GM19351 (cell line): Measurements from ENCODE around the gene SEPTIN2.
A peak's percentile ranks its signal among the peaks of the same experiment; 100 is the strongest.
"Not testable (repeated sequence)": the region's sequence is repeated elsewhere in the genome, so short reads cannot be mapped to it uniquely, and the experiment has no call there.

Experiments used
- ATAC-seq: cut with Tn5 transposase; IDR thresholded peaks from one replicate; pipeline ENCODE4 v1.9.1; 2021; ENCODE audit warnings: mild to moderate bottlenecking, moderate library complexity; ENCODE audit not compliant: unreplicated experiment

The SEPTIN2 gene

DNA sequence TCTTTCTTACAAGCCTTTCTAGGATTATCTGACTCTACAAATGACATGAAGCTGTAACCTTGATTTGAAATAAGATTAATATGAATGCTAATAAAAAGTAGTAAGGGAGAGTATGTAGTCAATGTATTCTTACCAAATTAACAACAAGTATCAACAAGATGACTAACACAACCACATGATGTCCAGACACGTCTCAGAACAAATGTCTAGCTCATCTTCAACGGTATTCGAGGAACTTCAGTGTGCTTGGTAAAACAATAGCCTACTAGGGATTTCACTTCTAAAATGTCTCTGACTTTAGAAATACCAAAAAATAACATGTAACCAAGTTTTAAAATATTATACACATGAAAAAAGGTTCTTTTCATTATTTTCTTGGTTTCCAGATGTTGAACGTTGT lies 3.6 kb upstream of the SEPTIN2 start:
- no peak for ATAC-seq

DNA sequence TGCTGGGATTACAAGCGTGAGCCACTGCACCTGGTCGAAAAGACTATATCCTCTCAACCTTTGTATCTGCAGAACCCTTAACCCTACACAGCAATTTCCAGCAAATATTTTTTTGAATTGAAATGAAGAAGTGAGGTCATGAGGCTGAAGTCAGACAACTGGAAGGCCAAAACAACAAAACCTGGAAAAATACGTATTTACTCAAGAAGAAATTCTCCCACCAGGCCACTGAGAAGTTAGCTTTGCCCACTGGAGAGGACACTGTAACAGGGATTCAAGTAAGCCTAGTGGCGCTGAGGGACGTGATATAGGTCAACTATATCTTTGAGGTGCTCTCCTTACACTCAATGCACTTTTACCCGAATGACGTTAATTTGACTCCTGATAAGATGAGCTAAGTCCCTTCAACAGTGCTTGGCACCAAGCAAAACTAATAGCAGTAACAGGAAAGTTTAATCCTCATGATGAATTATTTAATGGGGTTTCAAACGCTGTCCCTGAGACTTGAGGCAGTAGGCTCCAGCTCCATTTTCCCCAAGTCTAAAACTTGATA lies 2.1 kb upstream of the SEPTIN2 start:
- no peak for ATAC-seq

DNA sequence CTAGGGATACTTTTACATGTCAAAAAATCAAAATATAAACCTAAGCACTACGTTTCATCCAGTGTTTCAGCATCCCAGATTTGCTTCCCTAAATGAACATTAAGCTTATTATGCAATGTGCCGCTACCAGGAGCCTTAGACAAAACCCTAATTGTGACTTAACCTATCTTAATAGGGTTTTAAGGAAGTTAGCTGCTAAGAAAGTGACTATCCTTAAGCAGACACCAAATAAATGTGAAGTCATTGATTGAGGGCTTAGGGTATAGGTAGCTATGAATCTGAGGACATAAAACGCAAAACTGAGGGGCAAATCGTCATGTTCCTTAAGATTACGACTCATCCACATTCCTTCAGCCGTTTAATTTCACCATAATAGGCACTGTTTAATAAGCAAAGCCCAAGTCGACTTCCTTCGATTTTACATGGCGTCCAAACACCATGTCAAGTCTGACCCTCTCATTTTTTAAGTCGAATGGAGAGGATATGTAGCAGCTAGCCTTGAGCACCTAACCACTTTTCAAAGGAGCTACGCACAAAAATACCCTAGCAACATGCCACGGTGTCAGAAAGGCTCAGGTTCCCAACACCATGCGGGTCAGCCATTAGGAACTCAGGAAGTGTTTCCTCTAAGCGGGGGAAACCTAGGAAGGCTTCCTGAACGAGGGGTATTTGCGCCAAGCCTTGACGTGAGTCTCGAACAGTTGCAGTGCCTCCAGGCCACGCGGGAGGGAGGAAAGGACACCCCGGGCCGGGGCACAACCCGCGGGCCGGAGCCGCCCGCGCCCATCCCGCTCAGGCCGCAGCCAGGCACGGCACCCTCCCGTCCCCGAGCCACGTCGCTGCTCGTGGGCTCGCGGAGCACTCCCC lies 1.3 kb upstream of the SEPTIN2 start:
- no peak for ATAC-seq

DNA sequence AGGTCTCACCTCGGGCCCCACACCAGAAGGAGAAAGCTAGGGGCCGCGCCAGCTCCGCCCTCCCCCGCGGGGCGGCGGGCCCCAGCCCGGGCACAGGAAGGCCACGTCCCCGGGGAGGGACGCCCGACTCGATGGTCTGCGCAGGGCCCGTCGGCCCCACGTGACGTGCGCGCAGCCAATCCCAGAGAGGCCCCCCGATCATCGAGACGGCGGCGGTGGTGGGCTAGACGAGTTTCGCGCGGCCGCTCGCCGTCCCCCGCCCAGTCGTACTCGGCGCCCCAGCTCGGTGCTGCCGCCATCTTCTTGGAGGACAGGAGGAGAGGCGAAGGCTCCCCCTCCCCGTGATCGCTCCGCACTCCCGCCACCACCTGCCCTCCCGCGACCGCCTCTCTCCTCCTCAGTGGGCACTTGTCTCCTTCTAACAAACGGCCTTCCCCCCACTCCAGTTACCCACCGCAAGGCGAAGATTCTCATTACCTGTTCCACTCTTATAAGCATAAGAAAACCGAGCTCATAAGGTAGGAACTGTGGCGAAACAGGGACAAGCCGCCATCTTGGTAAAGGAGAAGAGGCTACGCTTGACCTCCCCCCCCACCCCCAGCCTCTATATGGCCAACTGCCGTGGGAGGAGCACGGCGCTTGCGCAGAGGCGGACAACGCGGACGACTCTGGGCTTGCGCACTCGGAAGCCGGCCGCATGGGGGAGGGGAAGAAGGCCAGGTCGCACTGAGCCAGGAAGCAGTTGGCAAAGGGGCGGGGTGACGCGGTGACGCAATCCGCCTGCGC lies 439 bp upstream of the SEPTIN2 start, which contains the start of gene HDLBP:
Gene HDLBP (minus strand): TSS at position 580 of the 786 bp plus-strand sequence. CDS start 48,803 bp downstream, outside the sequence.
- peak; percentile 70 for ATAC-seq

DNA sequence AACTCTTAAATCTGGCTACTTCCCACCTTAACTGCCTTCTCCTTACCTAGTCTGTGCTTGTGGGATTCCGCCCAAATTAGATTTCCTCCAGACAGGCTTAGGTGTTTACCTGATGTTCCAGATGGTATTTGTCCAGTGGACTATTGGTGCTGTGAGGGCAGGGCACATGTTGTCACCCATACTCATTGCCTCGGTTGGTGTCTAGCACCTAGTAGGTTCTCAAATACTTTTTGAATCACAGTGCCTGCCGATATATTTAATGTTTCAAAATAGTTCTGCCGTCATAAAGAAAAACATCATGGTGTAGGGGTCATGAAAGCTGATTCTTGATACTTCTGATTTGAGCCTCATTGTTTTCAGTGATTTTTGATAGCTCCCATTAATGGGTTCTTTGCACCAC lies 1.1 kb downstream of the SEPTIN2 start:
- ATAC-seq = no peak

DNA sequence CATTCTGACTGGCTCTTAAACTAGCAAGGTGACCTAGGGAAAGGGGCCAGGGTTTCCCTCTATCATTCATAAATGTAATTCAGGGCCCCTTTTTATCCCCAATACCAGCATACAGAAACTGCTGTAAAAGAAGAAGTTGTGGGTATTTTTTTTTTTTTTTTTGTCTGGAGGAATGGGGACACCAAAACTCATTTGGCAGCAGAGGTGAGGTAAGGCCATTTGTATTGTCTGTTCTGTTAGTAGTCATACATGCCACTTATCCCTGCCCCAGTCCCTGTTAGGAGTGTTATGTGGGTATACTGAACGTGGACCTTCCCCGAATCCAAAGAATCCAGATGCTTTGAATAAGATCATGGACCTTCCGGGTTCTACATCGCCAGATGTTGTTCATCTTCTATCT lies 1.7 kb downstream of the SEPTIN2 start:
- ATAC-seq = no peak

DNA sequence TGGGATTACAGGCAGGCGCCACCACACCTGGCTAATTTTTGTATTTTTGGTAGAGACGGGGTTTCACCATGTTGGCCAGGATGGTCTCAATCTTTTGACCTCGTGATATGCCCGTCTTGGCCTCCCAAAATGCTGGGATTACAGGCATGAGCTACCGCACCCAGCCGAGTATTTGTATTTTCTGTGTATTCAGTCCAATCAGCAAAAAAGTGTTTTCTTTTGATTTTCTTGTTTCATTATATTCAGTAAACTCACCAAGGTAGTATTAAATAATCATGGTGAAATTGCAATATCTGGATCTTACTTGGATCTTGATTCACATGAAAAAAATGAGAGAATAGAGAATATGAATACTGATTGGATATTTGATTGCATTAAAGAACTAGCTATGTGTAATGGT lies 3.1 kb downstream of the SEPTIN2 start:
- not testable (repeated sequence) for ATAC-seq

DNA sequence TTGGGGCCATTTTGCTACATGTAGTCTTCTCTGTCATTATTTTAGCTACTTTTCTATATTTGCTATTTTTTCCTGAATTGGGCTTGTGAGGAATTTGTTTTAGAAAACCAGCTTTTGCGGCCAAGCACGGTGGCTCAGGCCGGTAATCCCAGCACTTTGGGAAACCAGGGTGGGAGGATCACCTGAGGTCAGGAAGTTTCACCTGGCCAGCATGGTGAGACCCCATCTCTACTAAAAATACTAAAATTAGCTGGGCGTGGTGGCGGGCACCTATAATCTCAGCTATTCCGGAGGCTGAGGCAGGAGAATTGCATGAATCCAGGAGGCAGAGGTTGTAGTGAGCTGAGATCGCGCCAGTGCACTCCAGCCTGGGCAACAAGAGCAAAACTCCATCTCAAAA lies 4.7 kb downstream of the SEPTIN2 start:
- no peak for ATAC-seq

DNA sequence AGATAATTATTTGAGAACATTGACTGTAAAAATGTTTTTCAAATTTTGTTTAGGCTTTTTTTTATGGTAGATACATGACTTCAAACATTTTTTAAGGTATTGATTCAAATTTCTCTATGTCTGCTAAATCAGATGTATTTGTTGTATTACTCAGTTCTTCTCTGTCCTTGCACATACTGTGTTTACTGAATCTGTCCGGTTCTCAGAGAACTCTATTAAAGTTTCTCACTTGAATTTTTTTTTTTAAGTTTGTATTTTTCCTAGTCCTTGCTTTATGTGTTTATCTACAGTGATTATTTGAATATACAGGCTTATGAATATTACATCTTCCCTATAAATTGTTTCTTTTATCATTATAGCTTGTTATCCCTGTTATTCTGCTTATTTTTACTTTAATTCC lies 5.3 kb downstream of the SEPTIN2 start:
- no peak for ATAC-seq

DNA sequence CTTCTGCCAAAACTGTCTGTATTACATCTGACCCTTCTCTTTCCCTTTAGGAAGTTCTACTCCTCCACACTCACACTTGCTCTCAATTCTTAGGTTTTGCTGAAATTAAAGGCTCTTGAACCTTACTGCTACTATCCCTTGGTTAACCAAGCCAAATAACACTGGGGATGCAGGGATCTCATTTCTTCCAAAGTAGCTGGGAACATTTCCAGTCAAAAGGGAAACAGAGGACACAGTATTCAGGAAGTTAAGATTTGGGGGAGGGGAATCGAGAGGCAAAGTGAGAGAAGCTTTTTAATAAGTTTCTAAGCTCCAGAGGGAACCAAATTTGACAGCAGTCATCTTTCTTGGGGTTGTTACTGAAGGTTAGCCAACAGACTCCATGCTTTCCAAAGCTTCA lies 6.2 kb downstream of the SEPTIN2 start:
- ATAC-seq = no peak

DNA sequence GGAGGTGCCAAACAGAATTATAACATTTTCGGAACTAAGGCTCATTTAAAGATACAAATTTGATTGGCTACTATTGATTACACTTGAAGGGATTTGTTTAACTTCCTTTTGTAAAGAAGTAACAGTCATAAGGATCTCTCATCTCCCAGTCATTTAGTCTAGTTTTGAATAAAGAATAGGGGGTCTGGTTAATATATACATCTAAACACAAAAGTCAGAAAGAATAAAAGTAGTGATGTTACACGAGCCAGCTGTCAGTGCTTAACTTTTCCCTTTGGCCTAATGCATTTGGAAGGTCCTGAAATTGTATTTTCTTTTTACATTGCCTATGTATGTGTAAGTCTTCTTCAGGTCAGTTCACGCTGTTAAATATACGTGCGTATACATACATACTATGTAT lies 8.1 kb downstream of the SEPTIN2 start:
- no peak for ATAC-seq

DNA sequence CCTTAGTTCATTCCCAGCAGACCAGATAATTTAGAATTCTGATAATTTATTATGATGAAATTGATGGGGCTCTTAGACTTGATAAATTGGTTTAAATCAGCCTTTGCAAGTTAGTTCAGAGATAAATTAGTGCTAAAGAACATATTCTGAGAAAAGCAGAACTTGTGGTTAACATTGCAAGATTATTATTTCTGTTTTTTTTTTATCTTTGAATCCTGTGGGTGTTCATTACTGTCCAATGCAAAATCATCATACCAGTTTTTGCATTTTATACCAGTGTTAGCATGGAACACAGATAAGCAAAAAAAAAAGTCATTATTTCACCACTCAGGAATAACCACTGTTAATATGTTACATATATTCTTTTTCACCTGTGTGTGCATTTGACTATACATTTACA lies 9.1 kb downstream of the SEPTIN2 start:
- ATAC-seq = no peak

DNA sequence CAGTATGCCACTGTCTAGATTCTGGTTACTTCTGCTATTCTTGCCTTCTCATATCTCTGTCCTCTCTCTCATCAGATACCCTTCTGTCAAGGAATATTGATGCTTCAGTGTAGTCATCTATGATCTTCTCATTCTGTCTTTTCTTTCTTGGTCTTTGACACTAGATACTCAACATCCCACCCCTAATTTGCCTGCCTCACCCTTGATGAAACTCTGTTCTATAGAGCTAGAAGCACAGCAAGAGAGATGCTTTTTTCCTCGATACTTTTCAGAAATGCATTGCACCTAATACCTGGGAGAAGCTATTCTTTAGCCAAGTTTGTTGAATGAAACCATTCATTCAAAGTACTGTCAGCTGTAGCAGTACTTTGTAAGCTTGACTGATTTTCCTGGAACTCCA lies 9.5 kb downstream of the SEPTIN2 start:
- ATAC-seq = no peak

DNA sequence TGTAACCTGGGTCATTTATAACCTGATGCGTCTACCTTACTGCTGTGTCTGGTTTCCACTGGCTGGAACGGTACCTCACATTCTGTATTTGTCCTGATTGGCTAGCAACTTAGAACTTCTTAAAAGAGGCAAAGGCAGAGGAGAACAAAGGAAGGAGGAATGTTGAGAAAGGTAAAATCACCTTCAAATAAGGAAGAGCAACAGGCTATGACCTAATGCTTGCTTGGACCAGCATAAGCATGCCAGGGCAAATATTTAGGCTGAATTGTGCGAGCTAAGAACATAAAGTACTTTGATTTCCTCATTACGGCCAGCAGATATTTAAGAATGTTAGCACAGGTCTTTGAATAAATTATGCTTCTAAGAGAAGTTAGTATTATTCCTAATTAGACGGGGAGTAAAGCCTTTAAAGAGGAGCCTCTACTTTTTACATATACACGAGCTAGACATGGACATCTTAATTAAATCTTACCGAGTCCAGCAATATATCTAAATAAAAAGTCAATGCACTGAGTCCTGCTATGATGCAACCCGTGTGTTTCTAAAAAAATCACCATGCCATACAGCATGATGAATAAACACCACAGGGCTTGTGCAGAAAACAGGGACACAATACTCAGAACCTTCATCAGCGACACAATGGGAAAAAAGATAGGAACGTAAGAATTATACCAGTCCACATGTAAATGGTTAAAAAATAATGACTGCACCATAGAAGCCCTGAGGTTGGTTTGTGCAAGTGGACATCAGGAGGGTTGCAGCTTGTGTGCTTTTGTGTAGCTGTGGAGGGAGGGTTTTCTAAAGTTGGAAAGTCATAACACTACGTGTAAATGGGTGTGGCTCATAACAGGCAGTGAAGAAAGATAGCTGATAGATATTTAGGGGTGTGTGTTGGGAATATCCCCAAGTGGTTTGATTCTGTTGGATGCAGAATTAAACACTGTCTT lies 14.2 kb downstream of the SEPTIN2 start:
- ATAC-seq = no peak

DNA sequence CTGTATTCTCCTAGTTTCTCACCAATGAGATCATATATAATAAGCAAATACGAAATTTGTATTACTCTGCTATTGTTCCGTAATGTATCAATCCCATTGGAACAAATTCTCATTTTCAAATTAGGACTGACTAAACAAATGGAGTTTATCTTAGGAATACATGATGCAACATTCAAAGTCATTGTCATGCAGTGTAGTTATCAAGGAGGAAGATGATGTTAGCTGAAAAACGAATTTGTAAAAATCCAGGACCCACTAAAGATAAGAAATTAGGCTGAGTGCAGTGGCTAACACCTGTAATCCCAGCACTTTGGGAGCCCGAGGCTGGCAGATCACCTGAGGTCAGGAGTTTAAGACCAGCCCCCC lies 14.9 kb downstream of the SEPTIN2 start:
- ATAC-seq = no peak

DNA sequence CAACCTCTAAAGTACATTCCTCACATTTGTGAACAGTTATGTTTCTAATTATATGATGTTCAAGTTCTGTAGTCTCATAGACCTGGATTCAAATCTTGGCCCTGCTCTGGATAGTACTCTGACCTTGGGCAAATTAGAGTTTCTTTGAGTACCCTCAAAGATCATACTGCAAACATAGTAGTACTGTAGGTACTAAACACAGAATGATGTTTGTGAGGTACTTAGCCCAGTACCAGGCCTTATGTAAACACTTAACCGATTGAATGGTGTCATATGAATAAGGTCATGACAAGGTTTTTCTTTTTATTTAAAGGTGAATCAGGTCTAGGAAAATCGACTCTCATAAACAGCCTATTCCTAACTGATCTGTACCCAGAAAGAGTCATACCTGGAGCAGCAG lies 19.1 kb downstream of the SEPTIN2 start:
- no peak for ATAC-seq

DNA sequence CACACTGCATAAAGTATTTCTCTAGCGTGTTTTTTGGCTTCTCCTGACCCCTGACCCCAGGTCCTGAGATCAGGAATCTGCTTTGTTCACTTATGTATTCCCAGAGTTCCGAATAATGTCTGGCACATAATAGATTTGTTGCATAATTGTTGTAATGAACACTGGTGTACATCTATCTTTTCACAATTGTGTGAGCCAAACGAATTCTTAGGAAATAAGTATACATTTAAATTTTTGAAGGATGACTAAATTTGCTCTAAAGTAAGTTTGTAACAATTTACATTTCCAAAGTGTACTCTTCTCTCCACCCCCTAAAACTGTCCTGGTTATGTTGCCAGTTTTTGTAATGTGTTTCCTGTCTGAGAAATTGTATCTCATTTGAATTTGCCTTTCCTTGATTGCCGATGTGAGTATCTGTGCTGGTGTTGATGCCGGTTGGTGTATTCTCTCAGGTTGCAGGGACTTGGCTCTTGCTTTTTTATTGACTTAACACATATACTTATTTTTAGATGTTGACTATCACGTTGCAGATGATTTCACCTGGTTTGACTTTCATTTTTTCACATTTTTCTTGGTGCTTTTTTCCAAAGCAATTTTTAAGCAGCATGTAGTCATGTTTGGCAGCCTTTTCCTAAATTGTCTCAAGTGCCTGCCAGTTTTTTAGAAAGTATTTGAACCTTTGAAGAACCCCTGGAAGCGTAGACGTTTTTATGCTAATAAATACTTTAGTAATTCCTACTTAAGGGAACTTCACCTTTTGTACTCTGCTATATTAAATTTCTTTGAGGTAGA lies 24.3 kb downstream of the SEPTIN2 start:
- ATAC-seq = no peak

DNA sequence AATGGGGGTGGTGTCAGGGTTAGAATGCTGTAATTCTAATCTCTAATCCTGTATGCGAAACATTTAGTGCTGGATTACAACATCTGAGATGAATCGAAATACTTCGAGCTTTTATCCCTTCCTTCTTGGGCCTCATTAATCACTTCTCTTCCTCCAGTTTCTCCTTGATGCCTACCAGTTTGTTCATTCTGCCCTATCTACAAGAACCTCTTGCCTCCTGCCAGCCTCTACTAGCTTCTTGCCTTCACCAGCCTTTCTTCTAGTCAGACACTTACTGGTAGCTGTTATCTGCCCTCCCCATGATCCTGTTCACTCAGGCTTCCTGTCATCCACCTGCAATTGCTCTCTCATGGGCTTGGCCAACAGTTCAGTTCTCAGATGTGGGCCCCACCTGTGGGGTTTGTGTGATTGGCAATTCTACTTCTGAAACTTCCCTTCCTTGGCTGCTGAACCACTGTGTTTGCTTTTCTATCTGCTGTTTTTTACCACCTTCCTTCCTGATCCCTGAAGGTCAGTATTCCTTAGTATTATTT lies 25.0 kb downstream of the SEPTIN2 start:
- no peak for ATAC-seq

DNA sequence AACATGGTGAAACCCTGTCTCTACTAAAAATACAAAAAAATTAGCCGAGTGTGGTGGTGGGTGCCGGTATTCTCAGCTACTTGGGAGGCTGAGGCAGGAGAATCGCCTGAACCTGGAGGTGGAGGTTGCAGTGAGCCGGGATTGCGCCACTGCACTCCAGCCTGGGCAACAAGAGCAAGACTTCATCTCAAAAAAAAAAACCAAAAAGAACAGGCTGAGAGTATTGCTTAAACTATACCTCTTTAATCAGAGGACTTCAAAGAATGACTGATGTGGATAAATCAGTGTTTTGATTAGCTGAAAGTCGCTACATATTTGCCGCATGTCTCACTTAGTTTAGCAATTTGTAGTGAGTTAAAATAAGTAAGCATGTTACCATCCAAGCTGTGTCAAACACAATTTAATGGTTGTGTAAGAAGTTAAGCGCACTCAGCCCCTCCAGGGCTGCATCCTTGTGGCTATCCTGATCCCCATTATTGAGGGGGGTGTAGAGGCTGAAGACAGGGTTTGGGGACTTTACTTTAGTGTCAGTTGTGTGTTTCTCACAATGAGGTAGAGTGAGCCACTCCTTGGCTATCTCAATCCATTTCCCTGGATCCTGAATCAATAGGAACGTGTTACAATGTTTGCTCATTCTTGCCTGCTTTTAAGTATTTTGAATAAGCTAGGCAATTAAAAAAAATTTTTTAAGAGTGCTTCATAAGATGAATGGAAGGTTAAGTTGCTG lies 29.4 kb downstream of the SEPTIN2 start:
- ATAC-seq = no peak
